Left renal cortex interstitium (tissue), 4 donors: ENCODE data around the gene CDK13. TPM values are rescaled to one million over a fixed set of nuclear protein-coding genes. Genes with fewer than 3 reads are reported as not detected.
"Not testable (repeated sequence)": the region's sequence is repeated elsewhere in the genome, so short reads cannot be mapped to it uniquely, and the experiment has no call there.

Experiments used
- DNase-seq, 4 donors: peaks; one replicate each; pipeline ENCODE4 v3.0.0-alpha.2; 2013; ENCODE audit warnings: low read depth in 4 of 4, low spot score in 2 of 4, missing footprints in 1 of 4
- polyA plus RNA-seq, 4 donors: library from polyadenylated mRNA; unstranded; fragments of 120-200 nt; gene quantifications; one replicate each; pipeline ENCODE4 v1.2.1, GENCODE V29; 2013; ENCODE audit not compliant: insufficient read length in 4 of 4

CDK13 gene
- polyA plus RNA-seq, 4 donors: 45.6 to 83.8 (median 64.6) TPM

DNA sequence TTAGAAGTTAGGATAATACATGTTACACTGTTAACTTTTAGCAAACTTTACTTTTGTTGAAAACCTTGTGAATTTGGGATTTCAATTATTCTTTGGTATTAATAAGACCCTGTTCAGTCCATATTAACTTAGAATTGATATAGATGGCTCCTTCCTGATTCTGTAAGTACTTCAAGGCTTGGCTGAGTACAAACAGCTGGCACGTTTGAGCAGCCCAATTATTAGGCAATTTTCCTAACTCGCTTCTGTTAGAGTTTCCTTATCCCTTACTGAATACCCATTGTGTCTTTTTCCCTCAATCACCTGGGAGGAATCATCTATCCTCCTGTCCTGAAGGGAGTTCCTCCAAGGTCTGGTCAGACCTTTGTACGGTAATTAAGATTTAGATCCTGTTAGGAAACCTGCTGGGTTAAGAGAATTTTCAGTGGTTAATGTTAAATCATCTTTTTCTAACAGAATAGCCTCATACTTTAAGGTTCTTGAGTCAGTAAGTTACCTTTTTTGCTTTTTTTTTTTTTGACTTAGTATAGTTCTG is 195.6 kb downstream of the CDK13 start:
- not testable (repeated sequence) for DNase-seq

- DNase-seq: no peak
Measured at GRCh38 chr7:40147371-40148246, 197.6 kb downstream of the CDK13 start.

DNA sequence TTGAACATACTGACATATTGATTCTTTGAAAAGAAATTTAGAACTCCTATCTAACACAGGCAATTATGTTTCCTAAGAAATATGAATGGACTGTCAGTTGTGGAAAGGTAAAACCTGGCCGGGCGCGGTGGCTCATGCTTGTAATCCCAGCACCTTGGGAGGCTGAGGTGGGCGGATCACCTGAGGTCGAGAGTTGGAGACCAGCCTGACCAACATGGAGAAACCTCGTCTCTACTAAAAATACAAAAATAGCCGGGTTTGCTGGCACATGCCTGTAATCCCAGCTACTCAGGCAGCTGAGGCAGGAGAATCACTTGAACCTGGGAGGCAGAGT is 198.2 kb downstream of the CDK13 start:
- not testable (repeated sequence) for DNase-seq

- DNase-seq: no peak
Measured at GRCh38 chr7:40148671-40149070, 198.6 kb downstream of the CDK13 start.

Other genes starting within 250 kb of the CDK13 start
- 10 to 100 TPM; 41.9 to 53.8 (median 44.1) TPM for gene MPLKIP, start 184.4 kb downstream of the CDK13 start, polyA plus RNA-seq
- gene SUGCT, start 184.7 kb downstream of the CDK13 start, polyA plus RNA-seq: 10 to 100 TPM; 11.4 to 16.5 (median 12.5) TPM